GM18861 (cell line): ENCODE measurements around the gene TFCP2.

Experiments
- ATAC-seq: cut with Tn5 transposase; IDR thresholded peaks from one replicate; pipeline ENCODE4 v1.9.1; 2021; ENCODE audit not compliant: unreplicated experiment

Gene TFCP2

DNA sequence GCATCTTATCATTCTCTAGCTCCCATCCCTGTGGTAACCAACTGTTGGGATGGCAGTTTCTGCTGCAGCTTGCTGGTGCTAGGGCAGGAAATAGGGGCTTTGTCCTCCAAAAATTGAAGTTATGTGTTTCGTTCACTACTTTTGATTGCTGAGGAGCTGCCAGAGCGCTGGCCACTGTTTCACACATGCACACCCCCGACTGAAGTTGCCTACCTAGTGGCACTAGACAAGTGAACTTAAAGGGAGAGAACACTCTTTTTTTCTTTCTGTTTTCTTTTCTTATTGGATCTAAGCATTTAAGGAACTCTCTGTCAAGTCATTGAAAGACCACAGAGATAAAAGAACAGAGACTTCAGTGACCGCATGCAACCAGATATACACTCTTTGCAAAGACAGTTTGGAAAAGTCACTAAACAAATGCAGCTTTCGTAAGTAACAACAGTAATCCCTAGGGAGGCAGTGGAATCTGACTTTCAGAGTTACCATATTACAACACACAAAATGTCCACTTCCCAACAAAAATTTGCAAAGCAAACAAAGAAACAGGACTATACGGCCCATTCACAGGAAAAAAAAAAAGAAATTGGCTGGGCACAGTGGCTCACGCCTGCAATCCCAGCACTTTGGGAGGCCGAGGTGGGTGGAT is 12.0 kb downstream of the TFCP2 start:
- ATAC-seq = no peak

- no peak for ATAC-seq
Observed at GRCh38 chr12:51156245-51156765, 16.6 kb downstream of the TFCP2 start.

DNA sequence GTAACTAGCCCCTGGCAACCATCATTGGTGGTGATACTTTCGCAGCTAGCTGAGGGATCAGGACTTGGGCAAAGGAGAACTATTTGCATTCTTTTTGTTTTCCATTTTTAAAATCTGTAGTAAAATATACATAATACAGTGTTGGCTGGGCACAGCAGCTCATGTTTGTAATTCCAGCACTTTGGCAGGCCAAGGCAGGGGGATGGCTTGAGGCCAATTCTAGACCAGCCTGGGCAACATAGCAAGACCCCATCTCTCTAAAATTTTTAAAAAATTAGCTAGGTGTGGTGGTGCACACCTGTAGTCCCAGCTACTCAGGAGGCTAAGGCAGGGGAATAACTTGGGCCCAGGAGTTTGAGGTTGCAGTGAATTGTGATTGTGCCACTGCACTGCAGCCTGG is 20.0 kb downstream of the TFCP2 start:
- ATAC-seq = no peak

GRCh38 chr12:51150777-51151176 is 22.2 kb downstream of the TFCP2 start:
- no peak for ATAC-seq

- ATAC-seq = no peak
Observed at GRCh38 chr12:51147309-51147708, 25.6 kb downstream of the TFCP2 start.

DNA sequence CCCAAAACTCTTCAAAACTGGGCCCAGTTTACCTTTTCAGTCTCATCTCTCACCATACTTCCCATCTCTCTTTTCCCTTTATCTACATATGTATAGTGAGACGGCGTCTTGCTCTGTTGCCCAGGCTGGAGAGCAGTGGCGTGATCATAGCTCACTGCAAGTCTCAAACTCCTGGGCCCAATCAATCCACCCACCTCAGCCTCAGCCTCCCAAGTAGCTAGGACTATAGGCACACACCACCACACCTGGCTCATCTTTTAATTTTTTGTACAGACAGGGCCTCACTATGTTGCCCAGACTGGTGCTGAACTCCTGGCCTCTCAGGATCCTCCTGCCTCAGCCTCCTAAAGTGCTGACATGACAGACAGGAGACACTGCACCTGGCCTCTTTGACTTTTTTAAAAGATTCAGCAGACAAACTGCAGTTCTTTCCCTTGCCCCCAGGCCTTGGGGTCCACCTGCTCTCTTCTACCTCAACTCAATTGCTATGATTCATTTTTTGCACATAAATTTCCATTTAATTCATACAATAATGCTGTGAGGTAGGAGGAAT is 33.6 kb downstream of the TFCP2 start:
- no peak for ATAC-seq

DNA sequence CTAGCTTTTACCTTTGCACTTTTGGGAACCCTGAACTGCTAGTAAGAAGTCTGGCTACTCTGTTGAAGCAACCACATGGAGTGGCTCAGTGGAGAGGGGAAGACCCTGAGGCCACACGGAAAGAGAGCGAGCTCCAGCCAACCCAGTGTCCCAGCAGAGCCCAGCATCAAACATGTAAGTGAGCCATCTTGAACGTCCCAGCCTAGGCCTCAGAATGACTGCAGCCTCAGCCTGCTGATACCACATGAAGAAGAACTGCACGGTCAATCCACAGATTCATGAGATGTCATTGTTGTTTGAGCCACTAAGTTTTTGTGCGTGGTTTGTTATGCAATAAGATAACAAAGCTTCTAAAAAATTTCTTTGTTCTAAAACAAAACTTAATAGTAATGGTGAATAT is 40.2 kb downstream of the TFCP2 start:
- ATAC-seq = no peak

DNA sequence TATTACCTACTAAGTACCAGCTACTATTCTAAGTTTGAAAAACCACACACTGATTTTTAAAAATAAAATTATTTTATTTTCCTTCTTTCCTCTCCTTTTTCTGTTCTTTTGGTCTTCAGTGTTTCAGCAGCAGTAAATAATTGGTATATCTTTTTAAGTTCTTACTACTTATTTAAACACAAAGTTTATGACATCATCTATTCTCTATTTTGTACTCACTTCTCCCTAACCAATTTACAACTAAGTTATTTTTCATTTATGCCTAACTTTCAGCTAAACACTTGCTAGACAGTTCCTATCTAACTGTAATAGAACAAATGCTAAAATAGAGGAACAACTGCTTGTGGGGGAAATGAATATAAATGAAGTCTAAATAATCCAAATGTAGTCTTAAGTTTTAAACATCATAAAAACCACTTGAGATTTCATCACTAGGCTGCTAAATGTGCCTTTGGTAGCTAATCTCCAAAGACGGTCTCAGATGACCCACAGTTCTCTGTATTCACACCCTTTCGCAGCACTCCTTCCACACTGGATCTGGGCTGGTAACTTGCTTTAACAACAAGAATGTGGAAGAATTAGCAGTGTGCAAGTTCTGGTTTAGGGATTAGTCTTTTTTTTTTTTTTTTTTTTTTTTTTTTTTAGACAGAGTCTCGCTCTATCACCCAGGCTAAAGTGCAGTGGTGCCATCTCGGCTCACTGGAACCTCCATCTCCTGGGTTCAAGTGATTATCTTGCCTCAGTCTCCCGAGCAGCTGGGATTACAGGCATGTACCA is 41.0 kb downstream of the TFCP2 start:
- no peak for ATAC-seq

DNA sequence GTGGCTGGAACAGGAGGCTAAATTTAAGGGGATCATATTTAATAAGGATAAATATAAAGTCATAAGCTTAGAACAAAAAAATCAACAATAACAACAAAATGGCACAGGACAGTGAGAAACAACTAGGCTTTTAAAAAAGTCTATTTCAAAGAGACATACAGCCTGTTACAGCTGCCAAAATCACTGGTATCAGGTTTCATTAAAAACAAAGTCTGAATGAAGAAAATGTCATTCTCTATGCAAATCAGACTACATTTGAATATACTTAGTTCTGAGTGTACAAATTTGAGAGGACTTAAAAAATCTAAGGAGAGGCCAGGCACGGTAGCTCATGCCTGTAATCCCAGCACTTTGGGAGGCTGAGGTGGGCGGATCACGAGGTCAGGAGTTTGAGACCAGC is 44.0 kb downstream of the TFCP2 start:
- no peak for ATAC-seq

DNA sequence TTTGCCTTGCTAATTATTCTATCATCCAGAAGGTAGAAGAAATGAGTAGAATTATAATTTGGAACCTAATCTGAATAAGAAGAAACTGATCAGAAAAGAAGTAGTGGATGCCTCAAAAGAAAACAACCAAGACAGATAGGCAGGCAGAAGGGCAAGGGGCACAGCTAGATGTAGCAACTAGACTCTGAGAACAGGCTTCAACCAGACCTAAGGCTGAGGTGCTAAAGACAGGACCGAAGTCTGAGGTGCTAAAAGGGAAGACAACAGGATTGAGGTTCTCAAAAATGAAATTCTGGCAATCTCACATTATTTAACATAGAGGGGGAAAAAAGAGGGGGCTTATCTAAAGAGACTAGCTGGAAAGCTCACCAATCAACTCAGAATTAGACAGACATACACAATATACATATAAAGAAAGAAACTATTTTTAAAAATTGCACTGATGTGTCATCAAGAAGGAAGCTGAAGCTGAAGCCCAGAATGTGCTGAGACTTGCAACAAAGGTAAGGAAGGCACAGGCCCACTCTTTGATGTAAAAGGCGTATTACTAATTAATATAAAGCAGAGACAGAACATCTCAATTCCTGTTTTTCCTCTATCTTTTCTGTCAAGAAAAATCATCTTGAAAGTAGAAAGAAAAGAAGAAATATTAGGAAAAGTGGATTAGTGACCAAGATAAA is 45.7 kb downstream of the TFCP2 start:
- ATAC-seq = no peak

DNA sequence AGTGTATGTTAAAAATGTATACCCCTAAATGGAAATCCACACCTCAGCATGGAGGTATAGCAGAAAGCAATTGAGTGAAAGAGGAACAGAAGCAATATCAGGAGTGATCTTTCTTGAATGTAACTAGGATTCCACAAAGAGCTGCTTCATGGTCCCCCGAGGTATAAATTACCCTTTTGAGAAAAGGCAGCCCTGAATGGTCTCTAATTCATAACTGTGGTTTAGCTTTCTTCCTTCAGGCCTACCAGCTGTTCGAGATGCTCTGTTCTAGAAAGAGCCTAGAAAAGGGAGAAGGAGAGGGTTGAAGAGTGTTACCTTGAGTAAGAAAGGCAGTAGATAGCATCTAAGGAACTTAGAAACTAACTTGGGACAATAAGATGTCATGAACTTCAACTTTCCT is 46.6 kb downstream of the TFCP2 start:
- ATAC-seq = no peak

GRCh38 chr12:51124504-51124903 is 48.4 kb downstream of the TFCP2 start:
- ATAC-seq = no peak

GRCh38 chr12:51122844-51123243 is 50.1 kb downstream of the TFCP2 start:
- ATAC-seq = no peak

DNA sequence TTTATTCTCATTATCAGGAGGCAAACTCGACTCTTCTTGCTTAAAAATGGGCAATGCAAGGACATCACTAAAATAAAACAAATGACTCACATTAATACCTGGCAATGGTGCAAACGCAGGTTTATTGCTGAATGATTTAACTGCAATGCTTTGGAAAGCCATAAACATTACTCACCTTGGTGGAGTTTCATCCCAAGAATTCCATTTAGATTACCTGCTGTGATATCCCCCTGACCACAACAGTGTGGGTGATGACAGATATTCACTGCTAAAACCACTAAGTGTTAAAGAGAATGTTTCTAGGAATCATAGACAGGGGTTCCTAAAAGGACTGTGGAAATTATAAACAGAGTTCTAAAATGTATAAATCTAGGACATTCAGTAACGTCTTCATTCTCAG is 54.2 kb downstream of the TFCP2 start:
- no peak for ATAC-seq

- no peak for ATAC-seq
Observed at GRCh38 chr12:51115533-51115932, 57.4 kb downstream of the TFCP2 start.

DNA sequence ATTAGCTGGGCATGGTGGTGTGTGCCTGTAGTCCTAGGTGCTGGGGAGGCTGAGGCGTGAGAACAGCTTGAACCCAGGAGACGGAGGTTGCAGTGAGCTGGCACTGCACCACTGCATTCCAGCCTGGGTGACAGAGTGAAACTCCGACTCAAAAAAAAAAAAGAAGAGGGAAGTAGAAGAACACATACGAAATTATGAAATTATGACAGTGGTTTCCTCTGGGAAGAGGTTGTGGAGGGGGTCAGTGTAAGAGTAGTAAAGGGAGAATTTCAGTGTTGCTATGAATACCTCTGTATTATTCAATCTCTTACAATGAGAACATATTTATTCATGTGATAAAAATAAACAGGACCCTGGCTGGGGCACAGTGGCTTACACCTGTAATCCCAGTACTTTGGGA is 64.8 kb downstream of the TFCP2 start:
- no peak for ATAC-seq

DNA sequence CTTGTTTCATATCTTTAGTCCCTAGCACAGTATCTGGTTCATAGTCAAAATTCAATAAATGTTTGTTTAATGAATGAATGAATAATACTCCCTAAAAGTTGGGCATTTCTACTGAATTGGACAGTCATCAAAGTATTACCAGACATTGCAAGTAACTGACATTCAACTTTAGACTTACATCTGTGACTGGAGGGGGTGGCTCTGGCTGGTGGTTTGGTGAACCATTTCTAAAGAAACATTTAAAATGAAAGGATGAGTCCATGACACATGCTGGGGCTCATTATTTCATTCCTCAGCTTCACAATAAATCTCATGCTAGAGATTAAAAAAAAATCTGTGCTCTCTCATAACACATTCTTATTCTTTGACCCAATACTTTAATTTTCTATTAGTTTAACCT is 69.0 kb downstream of the TFCP2 start:
- no peak for ATAC-seq

GRCh38 chr12:51098611-51099010 is 74.3 kb downstream of the TFCP2 start:
- no peak for ATAC-seq

DNA sequence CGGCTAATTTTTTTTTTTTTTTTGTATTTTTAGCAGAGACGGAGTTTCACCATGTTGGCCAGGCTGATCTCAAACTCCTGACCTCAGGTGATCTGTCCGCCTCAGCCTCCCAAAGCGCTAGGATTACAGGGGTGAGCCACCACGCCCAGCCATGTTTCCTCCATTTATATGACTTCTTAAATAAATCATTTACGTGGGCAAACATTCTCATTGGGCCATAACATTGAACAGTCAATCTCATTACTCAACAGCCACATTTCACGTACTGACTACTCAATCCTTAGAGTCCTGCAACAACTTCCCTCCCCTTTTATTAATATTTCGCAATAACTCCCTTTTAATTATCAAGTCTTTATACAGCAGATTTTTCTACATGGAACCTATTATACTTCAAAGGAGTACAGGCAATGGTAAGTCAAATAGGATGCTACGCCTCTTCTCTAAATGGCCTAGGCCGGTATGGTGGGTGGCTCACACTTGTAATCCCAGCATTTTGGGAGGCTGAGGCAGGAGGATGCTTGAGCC is 82.2 kb downstream of the TFCP2 start:
- ATAC-seq = no peak

GRCh38 chr12:51087818-51088217 is 85.1 kb downstream of the TFCP2 start:
- no peak for ATAC-seq

- no peak for ATAC-seq
Observed at GRCh38 chr12:51086933-51087332, 86.0 kb downstream of the TFCP2 start.
